LNCaP clone FGC (cell line): ENCODE data around the gene RTN4RL1.

Experiments used
- DNase-seq: peaks from one replicate; pipeline ENCODE4 v3.0.0-alpha.2; 2011; ENCODE audit warnings: low read depth
- H3K4me3 ChIP-seq: 2 replicates; pipeline ENCODE4 v1.5.1; 2011; ENCODE audit warnings: mild to moderate bottlenecking, low read depth, low read length, control low read depth
- CTCF ChIP-seq: IDR thresholded peaks from 2 replicates; pipeline ENCODE4 v1.5.1; 2012; ENCODE audit warnings: mild to moderate bottlenecking; ENCODE audit not compliant: control insufficient read depth, insufficient read depth; ENCODE audit errors: extremely low read depth

The RTN4RL1 gene

GRCh38 chr17:1907909-1908698, 117.0 kb downstream of the RTN4RL1 start:
- no peak for TF ChIP-seq CTCF
- no peak for DNase-seq
- no peak overlapping the region for H3K4me3 ChIP-seq

GRCh38 chr17:1907216-1907631, 117.9 kb downstream of the RTN4RL1 start:
- TF ChIP-seq CTCF = no peak
- H3K4me3 ChIP-seq = no peak overlapping the region
- DNase-seq = no peak

GRCh38 chr17:1906662-1907101, 118.5 kb downstream of the RTN4RL1 start:
- no peak for TF ChIP-seq CTCF
- DNase-seq = no peak
- H3K4me3 ChIP-seq = no peak overlapping the region

GRCh38 chr17:1905190-1905913, 119.8 kb downstream of the RTN4RL1 start:
- H3K4me3 ChIP-seq = no peak overlapping the region
- DNase-seq = no peak
- no peak for TF ChIP-seq CTCF

- TF ChIP-seq CTCF = no peak
- DNase-seq = peak; percentile 23
- no peak overlapping the region for H3K4me3 ChIP-seq
These were observed 120.6 kb downstream of the RTN4RL1 start for GRCh38 chr17:1904273-1905182.

- DNase-seq = no peak
- H3K4me3 ChIP-seq = no peak overlapping the region
- no peak for TF ChIP-seq CTCF
These were observed 125.6 kb downstream of the RTN4RL1 start for GRCh38 chr17:1899403-1900000.
